Measurements from ENCODE around the gene RAMP2. TPM values are rescaled to one million over a fixed set of nuclear protein-coding genes. Genes with fewer than 3 reads are reported as not detected.

RAMP2 gene
- total RNA-seq, 1 experiment from 2014 or later, result 10.9 TPM

DNA sequence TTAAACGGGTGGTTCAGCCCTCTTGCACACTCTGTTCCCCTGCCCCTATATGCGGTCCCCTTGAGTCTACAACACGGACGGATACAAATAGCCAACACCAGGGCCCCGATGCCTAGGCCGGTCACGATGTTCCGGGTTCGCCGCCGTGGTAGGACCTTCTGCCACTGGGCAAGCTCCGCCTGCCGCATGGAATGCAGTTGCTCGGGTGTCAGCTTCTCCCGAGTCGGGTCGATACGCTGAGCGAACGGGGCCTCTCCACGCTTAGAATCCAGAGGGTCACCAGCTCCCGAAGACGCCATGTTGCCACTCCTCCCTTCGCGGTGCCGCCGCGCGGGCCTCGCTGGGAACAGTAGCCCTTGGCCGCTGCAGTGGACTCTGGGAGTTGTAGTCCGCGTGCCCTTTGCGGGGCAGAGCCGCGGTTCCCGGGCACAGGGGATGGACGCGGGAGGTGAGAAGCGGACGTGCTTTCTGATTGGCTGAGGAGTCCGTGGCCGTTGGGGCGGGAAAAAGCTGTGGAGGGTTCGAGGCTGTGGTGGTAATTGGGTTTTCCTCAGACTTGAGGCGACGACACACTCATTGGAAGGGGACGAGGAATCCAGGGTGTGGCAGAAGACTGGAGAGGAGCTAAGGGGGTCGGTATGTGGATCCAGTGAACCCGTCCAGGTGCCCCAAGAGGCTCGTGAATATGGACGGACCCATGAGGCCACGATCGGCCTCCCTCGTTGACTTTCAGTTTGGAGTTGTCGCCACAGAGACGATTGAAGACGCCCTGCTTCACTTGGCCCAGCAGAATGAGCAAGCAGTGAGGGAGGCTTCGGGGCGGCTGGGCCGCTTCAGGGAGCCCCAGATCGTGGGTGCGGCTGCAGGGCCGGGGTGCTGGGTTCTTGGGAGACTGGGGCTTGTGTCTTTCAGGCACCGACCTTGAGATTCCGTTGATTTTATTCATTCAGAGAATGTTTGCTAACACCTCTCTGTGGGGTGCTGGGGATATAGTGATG lies 37.7 kb downstream of the RAMP2 start, which contains the start of the genes CNTD1 and COA3:
TSS of gene CNTD1 (plus strand) at position 479 of the 998 bp plus-strand sequence. CDS start at position 686, 207 bp downstream.
TSS of gene COA3 (minus strand) at position 322 of the 998 bp plus-strand sequence. CDS start at position 299, 23 bp downstream.
- CTCF ChIA-PET, result interaction anchor here (0.6 to 2.2 kb wide), 9 partner anchors 21 to 298 kb away, joined by 3 to 19 read pairs (median 4); partner anchors contain the start of genes BECN1, PLEKHH3 and RAMP2
- H3K9me3 Mint-ChIP-seq, result peaks cover 6% of the 10 kb centered on the region
- H3K36me3 Mint-ChIP-seq, result peaks cover 8% of the 10 kb centered on the region
- DNase-seq (ENCODE audit: low spot score), result peak; percentile 92
- peaks cover 29% of the 10 kb centered on the region for H3K27me3 Mint-ChIP-seq (ENCODE audit: low read depth)
- ATAC-seq, result peak; percentile 99
- POLR2A ChIA-PET, result interaction anchor here (1.2 to 1.3 kb wide), 2 partner anchors 18 to 25 kb away, joined by 3 to 5 read pairs; partner anchors contain the start of genes VPS25 and WNK4
- no peak within 1 kb of the TSS; the same call in 1 of the 2 replicates for H3K27ac Mint-ChIP-seq
- H3K4me3 Mint-ChIP-seq, result peak within 1 kb of the TSS; percentile 94
- H3K4me1 Mint-ChIP-seq, result peaks cover 6% of the 10 kb centered on the region; the same call in 1 of the 2 replicates
- TF ChIP-seq, protein P1, sequence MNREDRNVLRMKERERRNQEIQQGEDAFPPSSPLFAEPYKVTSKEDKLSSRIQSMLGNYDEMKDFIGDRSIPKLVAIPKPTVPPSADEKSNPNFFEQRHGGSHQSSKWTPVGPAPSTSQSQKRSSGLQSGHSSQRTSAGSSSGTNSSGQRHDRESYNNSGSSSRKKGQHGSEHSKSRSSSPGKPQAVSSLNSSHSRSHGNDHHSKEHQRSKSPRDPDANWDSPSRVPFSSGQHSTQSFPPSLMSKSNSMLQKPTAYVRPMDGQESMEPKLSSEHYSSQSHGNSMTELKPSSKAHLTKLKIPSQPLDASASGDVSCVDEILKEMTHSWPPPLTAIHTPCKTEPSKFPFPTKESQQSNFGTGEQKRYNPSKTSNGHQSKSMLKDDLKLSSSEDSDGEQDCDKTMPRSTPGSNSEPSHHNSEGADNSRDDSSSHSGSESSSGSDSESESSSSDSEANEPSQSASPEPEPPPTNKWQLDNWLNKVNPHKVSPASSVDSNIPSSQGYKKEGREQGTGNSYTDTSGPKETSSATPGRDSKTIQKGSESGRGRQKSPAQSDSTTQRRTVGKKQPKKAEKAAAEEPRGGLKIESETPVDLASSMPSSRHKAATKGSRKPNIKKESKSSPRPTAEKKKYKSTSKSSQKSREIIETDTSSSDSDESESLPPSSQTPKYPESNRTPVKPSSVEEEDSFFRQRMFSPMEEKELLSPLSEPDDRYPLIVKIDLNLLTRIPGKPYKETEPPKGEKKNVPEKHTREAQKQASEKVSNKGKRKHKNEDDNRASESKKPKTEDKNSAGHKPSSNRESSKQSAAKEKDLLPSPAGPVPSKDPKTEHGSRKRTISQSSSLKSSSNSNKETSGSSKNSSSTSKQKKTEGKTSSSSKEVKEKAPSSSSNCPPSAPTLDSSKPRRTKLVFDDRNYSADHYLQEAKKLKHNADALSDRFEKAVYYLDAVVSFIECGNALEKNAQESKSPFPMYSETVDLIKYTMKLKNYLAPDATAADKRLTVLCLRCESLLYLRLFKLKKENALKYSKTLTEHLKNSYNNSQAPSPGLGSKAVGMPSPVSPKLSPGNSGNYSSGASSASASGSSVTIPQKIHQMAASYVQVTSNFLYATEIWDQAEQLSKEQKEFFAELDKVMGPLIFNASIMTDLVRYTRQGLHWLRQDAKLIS (CRISPR knock-in tag; IDR thresholded peaks at IDR 0.05; ENCODE audit: borderline replicate concordance), result 0 out of 2 replicates have a peak, but pooled peaks have one; percentile 75
- no peak for TF ChIP-seq MXD4 (CRISPR knock-in tag; IDR thresholded peaks at IDR 0.05; ENCODE audit: borderline replicate concordance)
- TF ChIP-seq CREB1 (CRISPR knock-in tag; IDR thresholded peaks at IDR 0.05), result peak; percentile 94
- TF ChIP-seq, protein P2, sequence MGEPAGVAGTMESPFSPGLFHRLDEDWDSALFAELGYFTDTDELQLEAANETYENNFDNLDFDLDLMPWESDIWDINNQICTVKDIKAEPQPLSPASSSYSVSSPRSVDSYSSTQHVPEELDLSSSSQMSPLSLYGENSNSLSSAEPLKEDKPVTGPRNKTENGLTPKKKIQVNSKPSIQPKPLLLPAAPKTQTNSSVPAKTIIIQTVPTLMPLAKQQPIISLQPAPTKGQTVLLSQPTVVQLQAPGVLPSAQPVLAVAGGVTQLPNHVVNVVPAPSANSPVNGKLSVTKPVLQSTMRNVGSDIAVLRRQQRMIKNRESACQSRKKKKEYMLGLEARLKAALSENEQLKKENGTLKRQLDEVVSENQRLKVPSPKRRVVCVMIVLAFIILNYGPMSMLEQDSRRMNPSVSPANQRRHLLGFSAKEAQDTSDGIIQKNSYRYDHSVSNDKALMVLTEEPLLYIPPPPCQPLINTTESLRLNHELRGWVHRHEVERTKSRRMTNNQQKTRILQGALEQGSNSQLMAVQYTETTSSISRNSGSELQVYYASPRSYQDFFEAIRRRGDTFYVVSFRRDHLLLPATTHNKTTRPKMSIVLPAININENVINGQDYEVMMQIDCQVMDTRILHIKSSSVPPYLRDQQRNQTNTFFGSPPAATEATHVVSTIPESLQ (CRISPR knock-in tag; IDR thresholded peaks at IDR 0.05), result no peak
- TF ChIP-seq, protein P3, sequence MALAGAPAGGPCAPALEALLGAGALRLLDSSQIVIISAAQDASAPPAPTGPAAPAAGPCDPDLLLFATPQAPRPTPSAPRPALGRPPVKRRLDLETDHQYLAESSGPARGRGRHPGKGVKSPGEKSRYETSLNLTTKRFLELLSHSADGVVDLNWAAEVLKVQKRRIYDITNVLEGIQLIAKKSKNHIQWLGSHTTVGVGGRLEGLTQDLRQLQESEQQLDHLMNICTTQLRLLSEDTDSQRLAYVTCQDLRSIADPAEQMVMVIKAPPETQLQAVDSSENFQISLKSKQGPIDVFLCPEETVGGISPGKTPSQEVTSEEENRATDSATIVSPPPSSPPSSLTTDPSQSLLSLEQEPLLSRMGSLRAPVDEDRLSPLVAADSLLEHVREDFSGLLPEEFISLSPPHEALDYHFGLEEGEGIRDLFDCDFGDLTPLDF (CRISPR knock-in tag; IDR thresholded peaks at IDR 0.05), result peak; percentile 94; the same call in 1 of the 2 replicates
- no peak for TF ChIP-seq OVOL2 (CRISPR knock-in tag; IDR thresholded peaks at IDR 0.05; ENCODE audit: borderline replicate concordance)
- peak; percentile 93 for TF ChIP-seq FOXK1 (CRISPR knock-in tag; IDR thresholded peaks at IDR 0.05)
- peak; percentile 82 for TF ChIP-seq NFYB (CRISPR knock-in tag; conservative IDR thresholded peaks at IDR 0.05; ENCODE audit: low read depth)
- peak; percentile 58; the same call in 1 of the 2 replicates for TF ChIP-seq TCF7 (CRISPR knock-in tag; IDR thresholded peaks at IDR 0.05; ENCODE audit: low read depth)
- TF ChIP-seq, protein P4, sequence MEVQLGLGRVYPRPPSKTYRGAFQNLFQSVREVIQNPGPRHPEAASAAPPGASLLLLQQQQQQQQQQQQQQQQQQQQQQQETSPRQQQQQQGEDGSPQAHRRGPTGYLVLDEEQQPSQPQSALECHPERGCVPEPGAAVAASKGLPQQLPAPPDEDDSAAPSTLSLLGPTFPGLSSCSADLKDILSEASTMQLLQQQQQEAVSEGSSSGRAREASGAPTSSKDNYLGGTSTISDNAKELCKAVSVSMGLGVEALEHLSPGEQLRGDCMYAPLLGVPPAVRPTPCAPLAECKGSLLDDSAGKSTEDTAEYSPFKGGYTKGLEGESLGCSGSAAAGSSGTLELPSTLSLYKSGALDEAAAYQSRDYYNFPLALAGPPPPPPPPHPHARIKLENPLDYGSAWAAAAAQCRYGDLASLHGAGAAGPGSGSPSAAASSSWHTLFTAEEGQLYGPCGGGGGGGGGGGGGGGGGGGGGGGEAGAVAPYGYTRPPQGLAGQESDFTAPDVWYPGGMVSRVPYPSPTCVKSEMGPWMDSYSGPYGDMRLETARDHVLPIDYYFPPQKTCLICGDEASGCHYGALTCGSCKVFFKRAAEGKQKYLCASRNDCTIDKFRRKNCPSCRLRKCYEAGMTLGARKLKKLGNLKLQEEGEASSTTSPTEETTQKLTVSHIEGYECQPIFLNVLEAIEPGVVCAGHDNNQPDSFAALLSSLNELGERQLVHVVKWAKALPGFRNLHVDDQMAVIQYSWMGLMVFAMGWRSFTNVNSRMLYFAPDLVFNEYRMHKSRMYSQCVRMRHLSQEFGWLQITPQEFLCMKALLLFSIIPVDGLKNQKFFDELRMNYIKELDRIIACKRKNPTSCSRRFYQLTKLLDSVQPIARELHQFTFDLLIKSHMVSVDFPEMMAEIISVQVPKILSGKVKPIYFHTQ (CRISPR knock-in tag; IDR thresholded peaks at IDR 0.05), result no peak
- TF ChIP-seq, protein P5, sequence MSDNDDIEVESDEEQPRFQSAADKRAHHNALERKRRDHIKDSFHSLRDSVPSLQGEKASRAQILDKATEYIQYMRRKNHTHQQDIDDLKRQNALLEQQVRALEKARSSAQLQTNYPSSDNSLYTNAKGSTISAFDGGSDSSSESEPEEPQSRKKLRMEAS (CRISPR knock-in tag; IDR thresholded peaks at IDR 0.05), result peak; percentile 100
- no peak for TF ChIP-seq SMAD4 (CRISPR knock-in tag; IDR thresholded peaks at IDR 0.05)
- no peak for TF ChIP-seq ZNF219 (CRISPR knock-in tag; IDR thresholded peaks at IDR 0.05; ENCODE audit: borderline replicate concordance)
- peak; percentile 73; the same call in 1 of the 2 replicates for TF ChIP-seq JUN (CRISPR knock-in tag; IDR thresholded peaks at IDR 0.05)
- peak; percentile 93 for TF ChIP-seq ZNF232 (CRISPR knock-in tag; IDR thresholded peaks at IDR 0.05)
- TF ChIP-seq, protein P6, sequence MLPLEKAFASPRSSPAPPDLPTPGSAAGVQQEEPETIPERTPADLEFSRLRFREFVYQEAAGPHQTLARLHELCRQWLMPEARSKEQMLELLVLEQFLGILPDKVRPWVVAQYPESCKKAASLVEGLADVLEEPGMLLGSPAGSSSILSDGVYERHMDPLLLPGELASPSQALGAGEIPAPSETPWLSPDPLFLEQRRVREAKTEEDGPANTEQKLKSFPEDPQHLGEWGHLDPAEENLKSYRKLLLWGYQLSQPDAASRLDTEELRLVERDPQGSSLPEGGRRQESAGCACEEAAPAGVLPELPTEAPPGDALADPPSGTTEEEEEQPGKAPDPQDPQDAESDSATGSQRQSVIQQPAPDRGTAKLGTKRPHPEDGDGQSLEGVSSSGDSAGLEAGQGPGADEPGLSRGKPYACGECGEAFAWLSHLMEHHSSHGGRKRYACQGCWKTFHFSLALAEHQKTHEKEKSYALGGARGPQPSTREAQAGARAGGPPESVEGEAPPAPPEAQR (CRISPR knock-in tag; IDR thresholded peaks at IDR 0.05), result no peak
- TF ChIP-seq, protein P7, sequence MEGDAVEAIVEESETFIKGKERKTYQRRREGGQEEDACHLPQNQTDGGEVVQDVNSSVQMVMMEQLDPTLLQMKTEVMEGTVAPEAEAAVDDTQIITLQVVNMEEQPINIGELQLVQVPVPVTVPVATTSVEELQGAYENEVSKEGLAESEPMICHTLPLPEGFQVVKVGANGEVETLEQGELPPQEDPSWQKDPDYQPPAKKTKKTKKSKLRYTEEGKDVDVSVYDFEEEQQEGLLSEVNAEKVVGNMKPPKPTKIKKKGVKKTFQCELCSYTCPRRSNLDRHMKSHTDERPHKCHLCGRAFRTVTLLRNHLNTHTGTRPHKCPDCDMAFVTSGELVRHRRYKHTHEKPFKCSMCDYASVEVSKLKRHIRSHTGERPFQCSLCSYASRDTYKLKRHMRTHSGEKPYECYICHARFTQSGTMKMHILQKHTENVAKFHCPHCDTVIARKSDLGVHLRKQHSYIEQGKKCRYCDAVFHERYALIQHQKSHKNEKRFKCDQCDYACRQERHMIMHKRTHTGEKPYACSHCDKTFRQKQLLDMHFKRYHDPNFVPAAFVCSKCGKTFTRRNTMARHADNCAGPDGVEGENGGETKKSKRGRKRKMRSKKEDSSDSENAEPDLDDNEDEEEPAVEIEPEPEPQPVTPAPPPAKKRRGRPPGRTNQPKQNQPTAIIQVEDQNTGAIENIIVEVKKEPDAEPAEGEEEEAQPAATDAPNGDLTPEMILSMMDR (IDR thresholded peaks at IDR 0.05), result no peak
- TF ChIP-seq TEAD1 (CRISPR knock-in tag; IDR thresholded peaks at IDR 0.05), result peak; percentile 96; the same call in 1 of the 2 replicates
- TF ChIP-seq GABPB1 (CRISPR knock-in tag; IDR thresholded peaks at IDR 0.05), result peak; percentile 80
- no peak; the same call in 1 of the 2 replicates for TF ChIP-seq SMAD3 (CRISPR knock-in tag; IDR thresholded peaks at IDR 0.05; ENCODE audit: borderline replicate concordance)
- TF ChIP-seq TEAD4 (CRISPR knock-in tag; IDR thresholded peaks at IDR 0.05), result 0 out of 2 replicates have a peak, but pooled peaks have one; percentile 30
- TF ChIP-seq MYBL2 (CRISPR knock-in tag; IDR thresholded peaks at IDR 0.05), result peak; percentile 98
